Colon (tissue), 2 donors: ENCODE measurements around the gene MEI4.
"Not testable (repeated sequence)": the region's sequence is repeated elsewhere in the genome, so short reads cannot be mapped to it uniquely, and the experiment has no call there.

ENCODE experiments used
- FAIRE-seq: peaks from 2 replicates; lab custom pipeline; 2012; peaks lifted over from hg19 to GRCh38; lab: Jason Lieb, UNC
- donor health status: control.
- donor health status: control.

The MEI4 gene

DNA sequence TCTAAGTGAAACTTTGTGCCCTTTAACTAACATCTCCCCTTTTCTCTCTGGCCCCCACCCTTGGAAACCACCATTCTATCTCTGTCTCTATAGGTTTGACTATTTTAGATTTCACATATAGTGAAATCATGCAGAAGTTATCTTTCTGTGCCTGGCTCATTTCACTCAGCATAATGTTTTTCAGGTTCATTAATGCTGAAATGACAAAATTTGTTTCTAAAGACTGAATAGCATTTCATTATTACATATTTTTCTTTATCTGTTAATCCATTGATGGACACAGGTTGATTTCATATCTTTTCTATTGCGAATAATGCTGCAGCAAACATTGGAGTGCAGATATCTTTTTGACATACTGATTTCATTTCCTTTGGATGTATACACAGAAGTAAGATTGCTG is 30.7 kb downstream of the MEI4 start:
- FAIRE-seq = no peak

DNA sequence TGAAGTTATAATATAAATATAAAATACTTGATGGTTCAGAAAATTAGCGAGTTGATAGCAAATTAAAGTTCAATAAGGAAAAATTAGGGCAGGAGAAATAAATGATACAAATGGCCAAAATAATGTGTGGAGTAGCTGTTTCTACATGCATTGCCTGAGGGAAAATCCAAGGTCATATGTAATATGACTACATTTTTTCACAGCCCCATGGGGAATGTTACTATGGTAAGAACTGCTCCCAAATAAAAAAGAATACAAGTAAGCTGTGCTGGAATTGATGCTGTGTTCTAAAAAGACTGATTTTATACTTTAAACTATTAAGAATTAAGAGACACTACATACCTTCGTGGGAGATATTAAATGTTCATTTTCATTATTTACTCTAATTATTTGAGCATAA is 34.1 kb downstream of the MEI4 start:
- FAIRE-seq = no peak

DNA sequence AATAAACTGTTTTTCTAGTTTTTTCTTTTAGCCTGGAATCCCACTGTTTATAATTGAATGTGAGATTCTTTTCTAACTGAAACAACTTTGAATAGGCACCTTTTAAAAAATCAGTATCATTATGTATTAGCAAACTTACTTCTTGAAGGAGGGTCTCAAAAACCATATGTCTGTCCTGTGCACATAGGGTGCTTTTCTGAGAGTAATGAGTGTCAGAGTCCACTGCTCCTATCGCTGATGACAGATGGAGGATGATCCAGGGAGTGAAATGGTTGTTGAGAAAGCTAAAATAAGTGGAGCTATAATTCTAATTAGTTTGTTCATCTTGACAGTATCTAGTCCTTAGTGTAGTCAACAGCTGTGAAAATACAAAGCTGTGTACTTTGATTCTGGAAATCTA is 35.8 kb downstream of the MEI4 start:
- no peak for FAIRE-seq

DNA sequence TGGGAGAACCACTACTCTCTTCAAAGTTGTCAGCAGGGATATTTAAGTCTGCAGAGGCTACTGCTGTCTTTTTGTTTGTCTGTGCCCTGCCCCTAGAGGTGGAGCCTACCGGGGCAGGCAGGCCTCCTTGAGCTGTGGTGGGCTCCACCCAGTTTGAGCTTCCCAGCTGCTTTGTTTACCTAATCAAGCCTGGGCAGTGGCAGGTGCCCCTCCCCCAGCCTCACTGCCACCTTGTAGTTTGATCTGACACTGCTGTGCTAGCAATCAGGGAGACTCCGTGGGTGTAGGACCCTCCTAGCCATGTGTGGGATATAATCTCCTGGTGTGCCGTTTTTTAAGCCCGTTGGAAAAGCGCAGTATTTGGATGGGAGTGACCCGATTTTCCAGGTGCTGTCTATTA is 47.3 kb downstream of the MEI4 start:
- not testable (repeated sequence) for FAIRE-seq

DNA sequence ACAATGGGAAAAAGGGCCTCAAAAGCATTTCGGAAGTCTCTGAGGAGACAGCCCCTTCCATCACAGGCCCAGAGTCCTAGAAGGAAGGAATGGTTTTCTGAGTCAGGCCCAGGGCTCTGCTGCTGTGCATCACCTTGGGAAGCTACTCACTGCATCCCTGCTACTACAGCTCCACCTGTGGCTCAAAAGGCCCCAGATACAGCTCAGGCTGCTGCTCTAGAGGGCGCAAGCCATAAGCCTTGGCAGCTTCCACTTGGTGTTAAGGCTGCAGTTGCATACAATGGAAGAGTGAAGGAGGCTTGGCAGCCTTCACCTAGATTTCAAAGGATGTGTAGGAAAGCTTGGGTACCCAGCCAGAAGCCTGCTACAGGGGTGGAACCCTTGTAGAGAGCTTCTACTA is 54.8 kb downstream of the MEI4 start:
- FAIRE-seq = no peak

DNA sequence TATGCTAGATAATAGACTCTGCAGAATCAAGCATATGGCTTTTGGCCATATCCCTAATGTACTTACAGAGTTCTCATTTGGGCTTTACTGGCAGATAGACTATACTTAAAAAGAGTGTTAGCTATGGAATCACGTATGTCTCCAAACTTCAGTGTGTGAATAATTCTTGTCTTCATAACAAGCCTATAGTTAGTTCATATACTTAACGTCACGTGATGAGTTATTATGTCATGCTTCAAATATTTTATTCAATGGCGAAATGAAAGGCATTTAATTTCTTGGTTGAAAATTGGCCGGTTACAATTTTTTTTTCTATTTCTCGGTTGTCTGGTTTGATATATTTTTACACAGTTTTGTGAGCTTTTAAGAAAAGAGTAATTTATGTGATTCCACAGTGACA is 62.7 kb downstream of the MEI4 start:
- FAIRE-seq = no peak

DNA sequence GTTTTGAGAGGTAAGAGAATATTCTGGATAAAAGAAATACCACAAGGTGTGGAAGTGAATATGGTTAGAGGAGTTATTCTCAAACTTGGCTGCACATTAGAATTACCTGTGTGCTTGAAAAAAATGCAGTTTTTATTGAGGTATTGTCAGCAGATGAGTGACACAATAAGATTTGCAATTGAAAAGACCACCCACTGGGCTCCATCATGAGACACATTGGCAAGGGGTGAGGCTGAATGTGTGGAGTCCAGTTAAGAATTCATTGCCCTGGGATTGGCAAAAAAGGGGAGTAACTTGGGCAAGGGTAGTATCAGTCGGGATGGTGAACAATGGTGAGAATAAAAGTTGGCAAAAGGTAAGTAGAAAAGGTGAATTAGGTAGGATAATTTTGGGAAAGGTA is 63.5 kb downstream of the MEI4 start:
- FAIRE-seq = no peak

DNA sequence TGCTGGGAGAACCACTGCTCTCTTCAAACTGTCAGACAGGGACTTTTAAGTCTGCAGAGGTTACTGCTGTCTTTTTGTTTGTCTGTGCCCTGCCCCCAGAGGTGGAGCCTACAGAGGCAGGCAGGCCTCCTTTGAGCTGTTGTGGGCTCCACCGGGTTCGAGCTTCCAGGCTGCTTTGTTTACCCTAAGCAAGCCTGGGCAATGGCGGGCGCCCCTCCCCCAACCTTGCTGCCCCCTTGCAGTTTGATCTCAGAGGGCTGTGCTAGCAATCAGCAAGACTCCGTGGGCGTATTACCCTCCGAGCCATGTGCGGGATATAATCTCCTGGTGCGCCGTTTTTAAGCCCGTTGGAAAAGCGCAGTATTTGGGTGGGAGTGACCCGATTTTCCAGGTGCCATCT is 83.2 kb downstream of the MEI4 start:
- not testable (repeated sequence) for FAIRE-seq

DNA sequence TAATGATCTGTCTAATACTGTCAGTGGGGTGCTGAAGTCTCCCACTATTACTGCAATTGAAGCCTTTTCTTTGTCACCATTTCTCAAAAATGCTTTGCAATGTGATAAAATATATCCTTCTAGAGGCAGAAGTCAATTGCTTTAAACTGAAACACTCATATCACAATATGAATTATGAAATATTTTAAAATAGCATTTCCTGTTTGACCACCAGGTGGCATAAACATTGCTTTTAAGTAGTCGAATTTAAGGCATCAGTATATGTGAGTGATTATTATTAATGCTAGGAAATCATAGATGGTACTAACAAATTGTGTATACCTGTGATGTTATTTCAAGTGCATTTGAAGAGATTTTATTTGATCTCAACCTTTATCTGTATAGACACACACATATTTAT is 87.5 kb downstream of the MEI4 start:
- FAIRE-seq = peak; percentile 31

DNA sequence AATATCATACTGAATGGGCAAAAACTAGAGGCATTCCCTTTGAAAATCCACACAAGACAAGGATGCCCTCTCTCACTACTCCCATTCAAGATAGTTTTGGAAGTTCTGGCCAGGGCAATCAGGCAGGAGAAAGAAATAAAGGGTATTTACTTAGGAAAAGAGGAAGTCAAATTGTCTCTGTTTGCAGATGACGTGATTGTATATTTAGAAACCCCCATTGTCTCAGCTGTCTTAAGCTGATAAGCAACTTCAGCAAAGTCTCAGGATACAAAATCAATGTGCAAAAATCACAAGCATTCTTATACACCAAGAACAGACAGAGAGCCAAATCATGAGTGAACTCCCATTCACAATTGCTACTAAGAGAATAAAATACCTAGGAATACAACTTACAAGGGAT is 99.3 kb downstream of the MEI4 start:
- FAIRE-seq = not testable (repeated sequence)

DNA sequence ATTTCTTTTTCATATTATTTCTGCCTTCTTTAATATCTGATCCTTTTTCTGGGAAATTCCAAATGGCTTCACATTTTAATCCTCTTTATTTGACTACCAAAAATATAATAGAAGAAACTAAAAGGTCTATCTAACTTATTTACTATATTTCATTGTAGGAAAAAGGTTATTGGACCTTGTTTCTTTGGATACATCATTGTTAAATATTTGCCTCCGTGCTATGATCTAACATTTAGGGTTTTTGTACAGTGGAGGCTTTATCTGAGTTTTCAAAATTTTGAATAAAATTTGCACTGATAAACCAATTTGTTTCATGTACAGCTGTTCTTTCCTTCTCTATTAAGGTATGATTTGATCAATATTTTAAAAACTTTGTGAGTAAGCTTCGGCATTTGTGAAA is 109.5 kb downstream of the MEI4 start:
- FAIRE-seq = no peak

DNA sequence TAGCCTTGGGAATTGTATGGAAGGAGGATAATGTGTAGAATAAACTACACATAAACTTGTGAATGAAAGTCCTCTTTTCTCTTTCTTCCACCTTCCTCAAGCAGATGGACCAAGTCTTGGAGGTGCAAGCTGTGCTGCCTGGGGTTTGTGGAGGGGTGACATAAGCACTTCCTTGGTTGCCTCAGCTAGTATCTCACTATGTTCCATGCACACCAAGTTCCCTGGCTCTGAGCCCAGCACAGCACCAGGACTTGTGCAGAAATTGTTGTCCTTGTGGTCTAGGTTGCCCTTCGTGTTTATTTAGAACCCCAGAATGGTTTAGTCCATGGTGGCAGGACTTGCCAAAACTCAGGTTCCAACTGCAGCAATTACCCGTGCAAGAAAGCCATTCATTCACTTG is 110.3 kb downstream of the MEI4 start:
- no peak for FAIRE-seq

DNA sequence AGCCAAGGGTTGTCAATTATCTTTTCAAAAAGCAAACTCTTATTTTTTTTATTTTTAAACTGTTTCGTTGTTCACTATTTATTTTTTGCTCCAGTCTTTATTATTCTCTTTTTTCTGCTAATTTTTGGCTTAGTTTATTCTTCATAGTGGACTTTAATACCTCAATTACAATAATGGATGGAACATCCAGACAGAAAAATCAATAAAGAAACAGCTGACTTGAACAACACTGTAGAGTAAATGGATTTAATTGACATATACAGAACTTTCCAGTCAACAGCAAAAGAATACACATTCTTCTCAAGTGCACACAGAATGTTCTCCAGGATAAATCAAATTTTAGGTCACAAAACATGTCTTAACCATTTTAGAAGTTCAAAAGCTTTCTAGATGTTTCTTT is 111.5 kb downstream of the MEI4 start:
- no peak for FAIRE-seq

DNA sequence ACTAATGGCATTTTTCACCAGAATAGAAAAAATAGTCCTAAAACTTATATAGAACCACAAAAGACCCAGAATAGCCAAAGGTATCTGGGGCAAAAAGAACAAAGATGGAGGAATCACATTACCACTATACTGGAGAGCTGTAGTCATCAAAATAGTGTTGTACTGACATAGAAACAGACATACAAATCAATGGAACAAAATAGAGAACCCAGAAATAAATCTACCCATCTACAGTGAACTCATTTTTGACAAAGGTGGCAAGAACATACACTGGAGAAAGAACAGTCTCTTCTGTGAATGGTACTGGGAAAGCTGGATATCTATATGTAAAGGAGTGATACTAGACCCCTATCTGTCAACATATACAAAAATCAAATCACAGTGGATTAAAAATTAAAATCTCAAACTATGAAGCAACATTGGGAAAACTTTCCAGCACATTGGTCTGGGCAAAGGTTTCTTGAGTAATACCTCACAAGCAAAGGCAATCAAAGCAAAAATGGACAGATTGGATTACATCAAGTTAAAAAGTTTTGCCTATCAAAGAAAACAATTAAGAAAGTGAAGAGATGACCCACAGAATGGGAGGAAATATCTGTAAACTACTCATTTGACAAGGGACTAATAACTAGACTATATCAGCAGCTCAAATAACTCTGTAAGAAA is 120.5 kb downstream of the MEI4 start:
- FAIRE-seq = no peak

DNA sequence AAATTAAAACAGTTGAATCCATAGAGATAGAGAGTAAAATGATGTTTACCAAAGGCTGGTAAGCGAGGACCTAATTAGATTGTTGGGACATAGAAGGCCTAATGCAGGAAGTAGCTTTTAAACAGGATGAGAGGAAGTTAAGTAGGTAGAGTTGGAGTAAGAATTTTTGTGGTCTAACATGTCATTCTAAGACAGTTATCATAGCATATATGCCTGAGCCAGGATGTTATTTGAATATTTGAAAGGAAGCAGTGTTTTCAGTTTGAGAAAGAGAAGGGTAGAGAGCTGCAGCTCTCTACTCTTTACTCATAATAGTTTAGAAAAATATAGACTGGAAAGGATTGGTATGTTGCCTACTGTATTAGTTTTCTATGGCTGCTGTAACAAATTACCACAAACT is 121.6 kb downstream of the MEI4 start:
- no peak for FAIRE-seq

DNA sequence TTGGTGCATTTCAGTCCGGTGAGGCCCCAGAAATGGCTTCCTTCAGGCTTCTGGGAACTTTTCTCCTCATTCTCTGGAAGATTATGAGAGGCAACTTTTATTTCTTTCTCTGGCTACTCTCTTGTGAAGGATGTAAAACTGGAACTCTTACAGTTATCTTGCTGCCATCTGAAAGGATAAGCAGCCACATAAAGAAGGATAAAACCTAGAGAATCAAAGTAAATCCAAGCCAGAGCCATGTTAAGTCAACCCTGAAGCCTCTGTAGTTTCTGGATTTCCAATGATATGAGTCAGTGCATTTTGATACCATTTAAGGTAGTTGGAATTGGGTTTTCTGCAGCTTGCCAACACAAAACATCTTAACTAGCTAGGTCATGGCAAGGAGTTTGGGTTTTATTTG is 123.6 kb downstream of the MEI4 start:
- FAIRE-seq = no peak

DNA sequence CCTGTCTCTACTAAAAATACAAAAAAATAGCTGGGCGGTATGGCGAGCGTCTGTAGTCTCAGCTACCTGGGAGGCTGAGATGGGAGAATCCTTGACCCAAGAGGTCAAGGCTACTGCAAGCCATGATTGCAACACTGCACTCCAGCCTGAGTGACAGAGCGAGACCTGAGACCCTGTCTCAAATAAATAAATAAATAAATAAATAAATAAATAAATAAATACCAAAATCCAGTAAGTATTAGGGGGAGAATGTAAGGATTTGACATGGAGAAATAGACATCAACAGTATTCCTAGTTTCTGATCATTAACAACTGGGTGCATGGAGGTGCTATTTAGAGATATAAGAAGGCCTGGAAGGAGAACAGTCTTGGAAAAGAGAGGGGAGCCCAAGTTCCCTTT is 125.7 kb downstream of the MEI4 start:
- FAIRE-seq = no peak

DNA sequence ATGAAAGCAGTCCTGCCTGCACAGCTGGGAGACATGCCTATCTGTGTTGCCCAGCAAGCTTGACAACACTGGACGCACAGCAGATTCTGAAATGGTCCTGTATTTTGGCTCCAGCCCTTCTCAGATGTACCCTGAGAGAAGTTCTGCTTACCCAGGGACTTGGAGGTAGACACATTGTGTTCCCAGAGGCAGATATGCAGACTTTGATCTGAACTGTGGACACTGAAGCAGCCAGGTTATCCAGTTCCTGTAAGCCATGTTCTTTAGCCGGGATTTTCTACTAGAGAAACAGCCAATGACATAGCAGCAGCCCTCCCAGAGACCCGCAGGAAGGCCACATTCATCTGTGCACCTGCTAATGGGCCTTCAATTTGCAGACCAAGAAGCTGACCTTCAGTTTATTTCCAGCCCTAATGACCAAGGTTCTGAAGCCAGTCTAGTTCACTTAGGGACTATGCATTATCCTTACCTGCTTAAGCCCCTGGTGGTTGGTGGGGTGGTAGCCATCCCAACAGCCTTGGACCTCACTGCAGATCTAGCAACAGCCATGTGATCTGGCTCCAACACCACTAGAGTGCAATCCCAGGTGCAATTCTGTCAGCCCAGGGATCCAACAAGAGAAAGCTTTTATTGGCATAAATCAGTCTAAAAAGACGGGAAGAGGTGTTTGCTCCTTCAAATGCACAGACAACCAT is 134.2 kb downstream of the MEI4 start:
- no peak for FAIRE-seq

DNA sequence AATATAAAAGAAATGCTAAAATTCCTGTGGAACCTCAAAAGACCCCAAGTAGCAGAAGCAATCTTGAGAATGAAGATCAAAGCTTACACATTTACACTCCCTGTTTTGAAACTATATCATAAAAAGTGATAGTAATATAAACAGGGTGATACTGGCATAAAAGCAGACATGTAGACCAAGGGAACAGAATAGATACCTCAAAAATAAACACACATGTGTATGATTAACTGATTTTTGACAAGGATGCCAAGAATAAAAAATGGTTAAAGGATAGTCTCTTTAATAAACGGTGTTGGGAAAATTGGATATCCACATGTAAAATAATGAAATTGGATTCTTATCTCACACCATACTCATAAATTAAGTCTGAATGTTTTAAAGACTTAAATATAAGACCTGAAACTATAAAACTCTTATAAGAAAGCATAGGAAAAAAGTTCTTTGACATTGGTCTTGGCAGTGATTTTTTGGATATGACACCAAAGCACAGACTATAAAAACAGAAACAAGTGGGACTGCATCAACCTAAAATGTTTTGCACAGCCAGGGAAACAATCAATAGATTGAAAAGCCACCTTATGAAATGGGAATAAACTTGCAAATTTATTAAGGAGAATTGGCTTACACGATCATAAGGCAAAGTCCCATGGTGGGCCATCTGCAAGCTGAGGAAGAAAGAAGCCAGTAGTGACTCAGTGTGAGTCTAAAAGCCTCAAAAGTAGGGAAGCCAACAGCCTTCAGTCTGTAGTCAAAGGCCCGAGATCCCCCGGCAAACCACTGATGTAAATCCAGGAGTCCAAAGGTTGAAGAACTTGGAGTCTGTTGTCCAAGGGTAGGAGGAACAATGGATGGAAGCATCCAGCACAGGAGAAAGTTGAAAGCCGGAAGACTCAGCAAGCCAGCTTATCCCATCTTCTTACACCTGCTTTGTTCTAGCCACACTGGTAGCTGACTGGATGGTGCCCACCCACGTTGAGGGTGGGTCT is 144.3 kb downstream of the MEI4 start:
- no peak for FAIRE-seq

DNA sequence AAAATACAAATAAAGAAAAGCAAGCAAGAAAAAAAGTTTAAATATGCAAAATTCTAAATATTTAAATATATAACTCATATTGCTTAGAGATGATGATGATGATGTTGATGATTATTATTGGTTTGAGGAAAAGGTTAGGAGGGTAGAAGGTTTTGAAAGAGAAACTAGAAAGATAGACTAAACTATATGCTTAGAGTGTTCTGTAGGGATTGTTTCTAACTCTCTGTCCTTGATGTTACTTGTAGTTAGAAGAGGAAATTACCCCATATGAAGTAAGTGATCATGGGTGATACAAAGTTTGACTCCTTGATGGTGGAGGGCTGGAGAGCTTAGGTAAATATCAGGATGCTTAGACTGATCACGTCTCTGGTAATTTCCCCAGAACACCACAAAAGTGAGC is 159.5 kb downstream of the MEI4 start:
- no peak for FAIRE-seq

DNA sequence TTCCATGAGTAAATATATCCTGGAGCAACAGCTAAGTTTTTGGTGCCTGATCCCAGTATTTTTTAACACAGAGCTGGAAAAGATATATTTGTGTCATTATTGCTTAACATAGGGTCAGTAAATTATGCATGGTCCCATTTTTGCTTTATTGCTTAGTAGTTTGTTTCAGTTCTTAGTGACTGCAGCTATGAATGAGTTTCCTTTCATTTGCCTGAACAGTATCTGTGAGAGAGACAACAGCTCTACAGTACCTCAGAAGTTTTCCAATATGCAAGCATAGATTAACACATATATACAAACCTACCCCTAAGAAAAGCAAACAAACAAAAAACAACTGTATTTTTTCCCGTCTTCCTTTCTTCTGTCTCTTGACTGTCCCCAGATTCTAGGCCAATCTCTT is 160.3 kb downstream of the MEI4 start:
- FAIRE-seq = no peak

DNA sequence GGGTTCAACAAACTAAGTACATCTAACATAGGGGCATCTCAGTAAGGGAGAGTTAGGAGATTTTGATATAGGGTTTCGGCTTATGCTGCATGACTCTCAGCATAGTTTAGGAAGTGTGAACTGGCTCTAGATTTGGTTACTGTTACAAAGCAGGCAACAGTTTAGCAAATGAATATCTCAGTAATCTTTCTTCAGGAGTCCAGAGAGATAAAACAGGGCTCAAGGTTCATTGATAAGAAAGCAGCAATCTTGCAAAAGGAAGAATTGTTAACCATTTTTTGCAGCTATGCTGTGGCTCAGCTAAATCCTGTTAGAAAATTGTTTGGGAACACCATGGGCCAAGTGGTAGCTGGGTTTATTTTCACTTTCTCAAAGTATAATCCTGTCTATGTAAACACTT is 161.3 kb downstream of the MEI4 start:
- no peak for FAIRE-seq

DNA sequence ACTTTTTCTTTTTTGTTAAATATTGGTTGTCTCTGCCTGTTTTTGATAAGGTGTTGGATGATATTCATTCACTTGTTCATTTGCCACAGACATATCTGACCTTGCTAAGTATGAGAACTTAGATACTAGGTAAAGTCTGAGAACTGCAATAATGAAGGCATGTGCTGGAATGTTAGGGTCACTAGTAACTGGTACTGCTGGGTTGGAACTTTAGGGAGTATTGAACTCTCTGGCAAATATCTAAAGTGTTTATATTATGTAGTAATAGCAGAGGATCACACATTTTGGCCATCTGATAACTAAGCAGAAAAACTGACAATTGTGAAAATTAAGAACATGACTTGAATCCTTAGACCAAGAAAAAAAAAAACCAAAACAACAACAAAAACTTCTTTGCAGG is 162.7 kb downstream of the MEI4 start:
- FAIRE-seq = no peak
